ENCODE data around the gene RAPH1.

RAPH1 gene

DNA sequence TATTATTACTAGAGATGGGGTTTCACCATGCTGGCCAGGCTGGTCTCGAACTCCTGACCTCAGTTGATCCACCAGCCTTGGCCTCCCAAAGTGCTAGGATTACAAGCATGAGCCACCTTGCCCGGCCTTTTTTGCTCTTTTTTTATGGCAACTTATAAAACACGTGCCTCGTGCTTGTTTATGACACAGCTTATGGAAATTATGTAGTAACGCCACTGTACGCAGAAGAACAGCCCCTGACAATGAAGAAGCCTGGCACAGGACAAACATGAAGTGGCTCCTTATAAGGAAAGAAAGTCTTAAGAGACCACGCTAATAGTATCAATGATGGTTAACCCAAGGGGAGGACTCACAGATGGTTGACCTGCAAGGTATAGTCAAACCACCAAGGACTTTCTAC, 37.2 kb upstream of the RAPH1 start:
- H3K9me3 ChIP-seq (ENCODE audit: control insufficient read depth, insufficient read depth, low read length), result no peaks in the 10 kb centered on the region
- no peak overlapping the region for H3K27ac ChIP-seq (ENCODE audit: low read length)
- DNase-seq (ENCODE audit: low read depth, low spot score), result no peak
- no peaks in the 10 kb centered on the region for H3K27me3 ChIP-seq (ENCODE audit: control insufficient read depth, insufficient read depth, low read length)
- WGBS (ENCODE audit: insufficient coverage, insufficient read length), result no CpG with 5 or more reads among the region's 7 CpGs
- no peaks in the 10 kb centered on the region for H3K36me3 ChIP-seq (ENCODE audit: control insufficient read depth, insufficient read depth, low read length)
- H3K4me3 ChIP-seq (ENCODE audit: low read length), result no peak overlapping the region
- H3K4me1 ChIP-seq (ENCODE audit: control insufficient read depth, insufficient read depth, low read length), result no peaks in the 10 kb centered on the region

DNA sequence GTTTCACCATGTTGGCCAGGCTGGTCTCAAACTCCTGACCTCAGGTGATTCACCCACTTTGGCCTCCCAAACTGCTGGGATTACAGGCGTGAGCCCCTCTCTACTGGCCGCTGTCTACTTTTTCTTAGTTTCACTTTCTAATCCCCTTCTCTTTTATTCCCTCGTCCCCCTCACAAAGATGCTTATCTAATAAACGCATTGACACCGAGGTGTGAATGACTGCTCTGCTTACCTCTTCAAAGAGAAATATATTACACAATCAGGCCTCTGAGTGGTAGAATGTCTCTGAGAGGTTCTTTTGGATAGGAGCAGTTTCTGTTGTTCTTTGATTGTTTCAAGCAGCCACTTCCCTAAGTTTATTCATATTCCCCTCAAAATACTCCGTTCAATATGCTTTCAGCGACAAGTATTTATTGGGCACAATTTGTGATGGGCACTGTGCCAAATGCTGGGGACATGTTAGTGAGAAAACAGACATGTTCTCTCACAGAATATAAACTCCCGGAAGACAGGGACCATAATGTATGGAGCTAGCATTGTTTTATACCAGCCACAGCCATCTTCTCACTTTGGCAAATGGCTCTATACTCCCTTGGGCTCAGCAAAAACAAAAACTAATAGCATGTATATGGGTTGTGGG, 34.7 kb upstream of the RAPH1 start:
- no peaks in the 10 kb centered on the region for H3K9me3 ChIP-seq (ENCODE audit: control insufficient read depth, insufficient read depth, low read length)
- no CpG with 5 or more reads among the region's 8 CpGs for WGBS (ENCODE audit: insufficient coverage, insufficient read length)
- no peak overlapping the region for H3K4me3 ChIP-seq (ENCODE audit: low read length)
- DNase-seq (ENCODE audit: low read depth, low spot score), result no peak
- no peaks in the 10 kb centered on the region for H3K27me3 ChIP-seq (ENCODE audit: control insufficient read depth, insufficient read depth, low read length)
- H3K4me1 ChIP-seq (ENCODE audit: control insufficient read depth, insufficient read depth, low read length), result no peaks in the 10 kb centered on the region
- no peak overlapping the region for H3K27ac ChIP-seq (ENCODE audit: low read length)
- H3K36me3 ChIP-seq (ENCODE audit: control insufficient read depth, insufficient read depth, low read length), result no peaks in the 10 kb centered on the region

DNA sequence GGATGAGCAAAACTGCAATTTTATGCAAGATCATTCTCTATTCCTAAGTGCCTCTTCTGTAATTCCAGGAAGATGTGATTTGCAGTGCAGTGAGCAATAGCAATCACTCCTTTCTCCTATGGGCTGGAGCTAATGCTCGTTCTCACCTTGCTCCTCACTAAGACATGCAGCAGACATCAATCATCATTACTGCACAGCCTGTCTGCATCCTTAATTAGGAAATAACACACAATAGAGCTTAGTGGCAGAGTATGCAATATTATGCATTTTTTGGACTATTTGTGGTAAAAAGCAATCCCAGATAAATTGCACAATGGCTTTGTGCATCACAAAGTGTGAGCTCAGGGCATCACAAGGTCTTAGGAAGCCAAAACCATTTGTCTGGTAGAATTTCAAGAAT, 32.6 kb upstream of the RAPH1 start:
- H3K27ac ChIP-seq (ENCODE audit: low read length), result no peak overlapping the region
- H3K4me3 ChIP-seq (ENCODE audit: low read length), result no peak overlapping the region
- H3K9me3 ChIP-seq (ENCODE audit: control insufficient read depth, insufficient read depth, low read length), result no peaks in the 10 kb centered on the region
- no peaks in the 10 kb centered on the region for H3K36me3 ChIP-seq (ENCODE audit: control insufficient read depth, insufficient read depth, low read length)
- no peak for DNase-seq (ENCODE audit: low read depth, low spot score)
- H3K27me3 ChIP-seq (ENCODE audit: control insufficient read depth, insufficient read depth, low read length), result no peaks in the 10 kb centered on the region
- no peaks in the 10 kb centered on the region for H3K4me1 ChIP-seq (ENCODE audit: control insufficient read depth, insufficient read depth, low read length)
- WGBS (ENCODE audit: insufficient coverage, insufficient read length), result no CpG with 5 or more reads among the region's 1 CpG

DNA sequence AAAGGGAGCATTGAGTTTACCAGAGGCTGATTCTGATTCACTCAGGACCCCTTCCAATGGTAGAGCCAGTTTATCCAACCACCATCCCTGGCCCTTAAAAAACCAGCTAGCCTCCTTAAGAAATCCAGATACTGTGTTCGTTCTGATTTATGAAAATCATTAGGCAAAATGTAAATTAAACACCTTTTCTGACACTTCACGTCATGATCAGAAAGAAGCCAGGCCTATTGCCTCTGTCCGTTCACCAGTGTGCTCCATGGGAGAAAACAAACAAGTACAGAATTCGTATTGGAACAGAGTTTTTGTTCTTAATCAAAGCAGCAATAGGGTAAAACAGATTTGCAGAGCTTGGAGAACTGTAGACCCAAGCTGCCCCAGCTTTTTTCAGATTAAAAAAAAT, 31.1 kb upstream of the RAPH1 start:
- H3K4me3 ChIP-seq (ENCODE audit: low read length), result no peak overlapping the region
- H3K27me3 ChIP-seq (ENCODE audit: control insufficient read depth, insufficient read depth, low read length), result no peaks in the 10 kb centered on the region
- no peak overlapping the region for H3K27ac ChIP-seq (ENCODE audit: low read length)
- H3K9me3 ChIP-seq (ENCODE audit: control insufficient read depth, insufficient read depth, low read length), result no peaks in the 10 kb centered on the region
- no peaks in the 10 kb centered on the region for H3K36me3 ChIP-seq (ENCODE audit: control insufficient read depth, insufficient read depth, low read length)
- no peak for DNase-seq (ENCODE audit: low read depth, low spot score)
- no CpG with 5 or more reads among the region's 4 CpGs for WGBS (ENCODE audit: insufficient coverage, insufficient read length)
- H3K4me1 ChIP-seq (ENCODE audit: control insufficient read depth, insufficient read depth, low read length), result no peaks in the 10 kb centered on the region

DNA sequence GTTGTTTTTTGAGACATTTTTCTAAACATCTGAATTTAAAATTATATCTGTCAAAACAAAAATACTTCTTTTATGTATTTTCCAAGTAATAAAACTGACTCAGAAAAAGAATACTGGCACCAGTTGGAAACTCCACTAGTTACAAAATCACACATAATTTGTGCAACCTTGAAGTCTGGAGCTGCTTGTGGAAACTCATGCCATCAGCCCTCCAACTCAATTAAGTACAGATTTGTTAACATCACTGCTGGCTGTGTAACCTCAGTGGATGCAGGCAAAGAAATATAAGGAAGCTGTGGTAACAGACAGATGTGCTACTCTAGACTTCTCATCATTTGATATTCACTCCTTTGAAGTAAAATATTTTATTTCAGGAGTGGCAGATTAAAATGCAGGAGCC, 30.0 kb upstream of the RAPH1 start:
- no peak for DNase-seq (ENCODE audit: low read depth, low spot score)
- H3K4me1 ChIP-seq (ENCODE audit: control insufficient read depth, insufficient read depth, low read length), result no peaks in the 10 kb centered on the region
- H3K4me3 ChIP-seq (ENCODE audit: low read length), result no peak overlapping the region
- no peak overlapping the region for H3K27ac ChIP-seq (ENCODE audit: low read length)
- H3K27me3 ChIP-seq (ENCODE audit: control insufficient read depth, insufficient read depth, low read length), result no peaks in the 10 kb centered on the region
- H3K9me3 ChIP-seq (ENCODE audit: control insufficient read depth, insufficient read depth, low read length), result no peaks in the 10 kb centered on the region
- H3K36me3 ChIP-seq (ENCODE audit: control insufficient read depth, insufficient read depth, low read length), result no peaks in the 10 kb centered on the region

DNA sequence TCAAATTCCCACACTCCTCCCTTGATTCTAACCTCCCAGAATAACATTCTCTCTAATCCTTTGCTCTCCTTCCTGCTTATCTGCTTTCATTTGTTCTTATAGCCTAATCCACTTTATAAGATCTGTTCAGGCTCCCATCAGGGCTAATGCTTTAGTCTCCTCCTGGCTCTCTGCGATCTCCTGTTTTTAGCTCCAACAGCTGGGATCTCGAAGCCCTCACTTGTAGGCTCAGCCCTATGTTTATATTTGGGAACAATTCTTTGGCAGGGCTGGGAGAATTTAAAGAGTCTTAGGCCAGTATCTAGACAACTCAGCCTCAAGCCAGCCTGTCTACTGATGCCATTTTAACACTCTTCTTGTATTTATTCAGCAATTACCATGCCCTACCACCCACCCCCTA, 27.2 kb upstream of the RAPH1 start:
- DNase-seq (ENCODE audit: low read depth, low spot score), result no peak
- no CpG with 5 or more reads among the region's 2 CpGs for WGBS (ENCODE audit: insufficient coverage, insufficient read length)
- H3K27me3 ChIP-seq (ENCODE audit: control insufficient read depth, insufficient read depth, low read length), result no peaks in the 10 kb centered on the region

DNA sequence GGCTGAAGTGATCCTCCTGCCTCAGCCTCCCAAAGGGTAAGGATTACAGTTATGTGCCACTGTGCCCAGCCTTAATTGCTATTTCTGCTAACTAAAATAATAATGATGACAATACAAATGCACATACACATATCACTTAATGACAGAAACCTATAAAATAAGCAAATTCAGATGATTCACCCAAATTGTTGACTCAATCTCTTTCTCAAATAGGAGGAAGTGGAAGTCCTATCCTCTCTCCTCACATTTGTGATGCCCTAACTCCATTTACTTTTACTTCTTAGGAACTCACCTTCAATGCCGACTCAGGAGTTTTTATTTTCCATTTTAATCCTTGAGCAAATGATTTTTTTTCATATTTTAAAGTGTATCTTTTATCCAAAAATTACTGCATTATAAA, 24.5 kb upstream of the RAPH1 start:
- no peaks in the 10 kb centered on the region for H3K36me3 ChIP-seq (ENCODE audit: control insufficient read depth, insufficient read depth, low read length)
- DNase-seq (ENCODE audit: low read depth, low spot score), result no peak
- WGBS (ENCODE audit: insufficient coverage, insufficient read length), result no CpG with 5 or more reads among the region's 1 CpG
- H3K27ac ChIP-seq (ENCODE audit: low read length), result no peak overlapping the region
- H3K27me3 ChIP-seq (ENCODE audit: control insufficient read depth, insufficient read depth, low read length), result no peaks in the 10 kb centered on the region
- H3K4me1 ChIP-seq (ENCODE audit: control insufficient read depth, insufficient read depth, low read length), result no peaks in the 10 kb centered on the region
- no peaks in the 10 kb centered on the region for H3K9me3 ChIP-seq (ENCODE audit: control insufficient read depth, insufficient read depth, low read length)
- no peak overlapping the region for H3K4me3 ChIP-seq (ENCODE audit: low read length)

More for the DNA sequence above, 27.2 kb upstream of the RAPH1 start:
- no peak overlapping the region for H3K27ac ChIP-seq (ENCODE audit: low read length)
- no peaks in the 10 kb centered on the region for H3K9me3 ChIP-seq (ENCODE audit: control insufficient read depth, insufficient read depth, low read length)
- H3K4me3 ChIP-seq (ENCODE audit: low read length), result no peak overlapping the region
- H3K4me1 ChIP-seq (ENCODE audit: control insufficient read depth, insufficient read depth, low read length), result no peaks in the 10 kb centered on the region
- no peaks in the 10 kb centered on the region for H3K36me3 ChIP-seq (ENCODE audit: control insufficient read depth, insufficient read depth, low read length)

DNA sequence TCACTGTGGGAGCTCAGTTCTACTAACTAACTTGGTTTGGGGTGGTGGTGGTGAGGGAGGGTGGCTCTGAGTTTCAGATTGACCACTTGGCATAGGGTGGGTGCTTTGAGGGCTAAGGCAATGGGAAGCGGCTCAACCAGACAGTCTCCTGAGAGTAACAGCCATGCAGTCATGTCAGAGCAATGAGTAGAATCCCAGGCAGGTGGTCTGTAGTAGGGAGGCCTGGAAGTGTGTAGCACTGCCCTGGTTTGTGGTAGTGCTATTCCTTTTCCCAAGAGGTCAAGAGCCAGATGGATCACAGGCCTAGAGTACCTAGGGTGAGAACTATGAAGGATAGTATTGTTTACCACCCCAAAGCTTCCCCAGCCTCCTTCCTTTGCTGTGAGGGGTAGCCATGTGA, 18.7 kb upstream of the RAPH1 start:
- Histone ChIP-seq H3K36me3 (ENCODE audit: control insufficient read depth, insufficient read depth, low read length) (no peaks in the 10 kb centered on the region), H3K27ac (ENCODE audit: low read length) (no peak overlapping the region), H3K4me1 (ENCODE audit: control insufficient read depth, insufficient read depth, low read length) (no peaks in the 10 kb centered on the region), H3K4me3 (ENCODE audit: low read length) (no peak overlapping the region), H3K27me3 (ENCODE audit: control insufficient read depth, insufficient read depth, low read length) (no peaks in the 10 kb centered on the region), H3K9me3 (ENCODE audit: control insufficient read depth, insufficient read depth, low read length) (no peaks in the 10 kb centered on the region)
- no CpG with 5 or more reads among the region's 1 CpG for WGBS (ENCODE audit: insufficient coverage, insufficient read length)
- no peak for DNase-seq (ENCODE audit: low read depth, low spot score)

DNA sequence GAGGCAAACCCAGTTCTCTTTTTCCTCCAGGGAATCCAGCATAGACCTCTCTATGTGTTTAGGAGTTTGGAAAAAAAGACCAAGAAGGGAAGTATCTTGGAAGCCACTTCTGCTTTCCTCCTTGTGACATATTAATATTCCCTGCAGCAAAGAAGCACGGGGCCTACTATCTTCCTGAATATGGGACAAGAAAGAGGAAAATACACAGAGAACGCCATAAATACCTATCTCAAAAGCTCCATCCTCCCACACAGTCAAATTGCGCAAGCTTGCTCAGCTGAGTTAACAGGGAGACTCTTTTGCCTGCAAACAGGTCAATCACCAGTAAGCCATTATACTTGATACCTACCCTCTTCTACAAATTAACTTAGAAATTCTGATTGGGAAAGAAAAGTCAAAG, 16.7 kb upstream of the RAPH1 start:
- no peak for DNase-seq (ENCODE audit: low read depth, low spot score)
- no peaks in the 10 kb centered on the region for H3K36me3 ChIP-seq (ENCODE audit: control insufficient read depth, insufficient read depth, low read length)
- H3K27me3 ChIP-seq (ENCODE audit: control insufficient read depth, insufficient read depth, low read length), result no peaks in the 10 kb centered on the region
- no peaks in the 10 kb centered on the region for H3K4me1 ChIP-seq (ENCODE audit: control insufficient read depth, insufficient read depth, low read length)
- no peaks in the 10 kb centered on the region for H3K9me3 ChIP-seq (ENCODE audit: control insufficient read depth, insufficient read depth, low read length)
- H3K4me3 ChIP-seq (ENCODE audit: low read length), result no peak overlapping the region
- no CpG with 5 or more reads among the region's 3 CpGs for WGBS (ENCODE audit: insufficient coverage, insufficient read length)
- no peak overlapping the region for H3K27ac ChIP-seq (ENCODE audit: low read length)

DNA sequence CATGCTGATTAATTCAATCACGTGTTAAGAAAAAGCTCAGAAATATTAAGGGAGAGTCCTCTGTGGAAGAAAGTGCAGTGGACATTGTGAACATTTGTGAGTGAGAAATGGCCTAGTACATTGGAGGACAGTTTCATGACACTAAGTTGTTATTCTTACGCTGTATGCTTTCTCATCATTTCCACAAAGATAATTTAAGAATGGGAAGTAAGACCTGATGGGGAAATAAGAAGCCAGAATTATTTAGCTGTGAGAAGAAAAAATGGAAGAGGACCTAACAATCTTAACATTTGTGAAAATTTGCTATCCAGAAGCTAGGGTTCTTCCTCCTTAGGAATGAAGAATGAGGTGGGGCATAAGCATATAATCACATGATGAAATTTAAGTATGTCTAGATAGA, 15.2 kb upstream of the RAPH1 start:
- no peaks in the 10 kb centered on the region for H3K9me3 ChIP-seq (ENCODE audit: control insufficient read depth, insufficient read depth, low read length)
- DNase-seq (ENCODE audit: low read depth, low spot score), result no peak
- no peak overlapping the region for H3K27ac ChIP-seq (ENCODE audit: low read length)
- no peaks in the 10 kb centered on the region for H3K36me3 ChIP-seq (ENCODE audit: control insufficient read depth, insufficient read depth, low read length)
- no peaks in the 10 kb centered on the region for H3K4me1 ChIP-seq (ENCODE audit: control insufficient read depth, insufficient read depth, low read length)
- H3K27me3 ChIP-seq (ENCODE audit: control insufficient read depth, insufficient read depth, low read length), result no peaks in the 10 kb centered on the region
- no peak overlapping the region for H3K4me3 ChIP-seq (ENCODE audit: low read length)
- WGBS (ENCODE audit: insufficient coverage, insufficient read length), result no CpG with 5 or more reads among the region's 2 CpGs

DNA sequence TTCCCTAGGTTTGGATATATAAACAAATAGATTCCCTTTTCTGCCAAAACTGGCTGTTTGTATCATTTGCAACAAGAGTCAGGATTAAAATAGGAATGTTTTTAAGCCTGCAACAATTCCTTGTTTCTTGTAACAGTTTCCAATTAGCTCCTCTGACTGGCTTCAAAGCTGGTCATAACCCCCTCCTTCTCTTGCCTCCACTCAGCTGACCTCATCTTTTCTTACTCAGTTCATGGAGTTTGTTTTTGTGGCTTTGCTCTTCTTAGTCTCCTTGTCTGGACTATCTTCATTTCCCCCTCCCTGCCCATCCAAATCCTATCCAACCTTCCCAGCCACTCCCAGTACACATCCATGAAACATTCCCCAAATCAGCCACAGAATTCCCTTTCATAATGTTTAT, 14.3 kb upstream of the RAPH1 start:
- no peak for DNase-seq (ENCODE audit: low read depth, low spot score)
- H3K9me3 ChIP-seq (ENCODE audit: control insufficient read depth, insufficient read depth, low read length), result no peaks in the 10 kb centered on the region
- no peak overlapping the region for H3K4me3 ChIP-seq (ENCODE audit: low read length)
- H3K27ac ChIP-seq (ENCODE audit: low read length), result no peak overlapping the region
- H3K4me1 ChIP-seq (ENCODE audit: control insufficient read depth, insufficient read depth, low read length), result no peaks in the 10 kb centered on the region
- no peaks in the 10 kb centered on the region for H3K27me3 ChIP-seq (ENCODE audit: control insufficient read depth, insufficient read depth, low read length)
- H3K36me3 ChIP-seq (ENCODE audit: control insufficient read depth, insufficient read depth, low read length), result no peaks in the 10 kb centered on the region
